Breast epithelium (tissue), 3 donors: Measurements from ENCODE around the gene MCRIP1.

Experiments used
- POLR2A ChIP-seq: fragments of 450-650 bp; IDR thresholded peaks from one replicate; pipeline ENCODE4 v1.6.1; 2016; ENCODE audit warnings: antibody characterized with exemption, mild to moderate bottlenecking, moderate library complexity
- POLR2AphosphoS5 ChIP-seq, 3 donors: sonication (generic); formaldehyde crosslinking; IDR thresholded peaks; one replicate each; pipeline ENCODE4 v1.6.1; 2017; ENCODE audit warnings: antibody characterized with exemption in 3 of 3
- TF ChIP-seq, protein P1 (sequence below), 3 donors: fragments of 450-650 bp; IDR thresholded peaks; one replicate each; pipeline ENCODE4 v1.5.1; 2016 to 2017; ENCODE audit warnings: antibody characterized with exemption in 3 of 3, mild to moderate bottlenecking in 3 of 3, moderate library complexity in 3 of 3

DNA sequence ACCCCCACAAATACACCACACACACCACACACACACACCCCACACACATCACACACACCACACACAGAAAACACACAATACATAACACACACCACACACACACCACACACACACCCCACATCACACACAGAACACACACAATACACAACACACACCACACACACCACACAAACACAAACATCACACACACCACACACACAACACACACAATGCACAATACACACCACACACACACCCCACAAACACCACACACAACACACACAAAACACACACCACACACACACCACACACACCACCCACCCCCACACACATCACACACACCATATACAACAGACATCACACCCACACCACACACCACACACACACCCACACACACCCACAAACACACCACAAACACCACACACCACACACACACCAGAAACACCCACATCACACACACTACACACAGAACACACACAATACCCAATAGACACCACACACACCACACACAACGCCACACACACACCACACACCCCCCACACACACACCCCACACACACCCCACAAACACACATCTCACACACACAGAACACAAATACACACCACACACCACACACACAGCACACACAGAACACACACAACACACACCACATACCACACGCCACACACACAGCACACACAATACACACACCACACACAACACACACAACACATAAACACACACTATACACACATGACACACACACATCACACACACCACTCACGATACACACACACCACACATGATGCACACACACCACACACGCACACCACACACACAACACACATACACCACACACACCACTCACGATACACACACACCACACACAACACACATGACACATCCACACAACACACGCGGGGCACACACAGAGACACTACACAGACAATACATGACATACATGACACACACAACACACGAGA lies 40.1 kb downstream of the MCRIP1 start:
- no peak for TF ChIP-seq POLR2A
- TF ChIP-seq, protein P1, sequence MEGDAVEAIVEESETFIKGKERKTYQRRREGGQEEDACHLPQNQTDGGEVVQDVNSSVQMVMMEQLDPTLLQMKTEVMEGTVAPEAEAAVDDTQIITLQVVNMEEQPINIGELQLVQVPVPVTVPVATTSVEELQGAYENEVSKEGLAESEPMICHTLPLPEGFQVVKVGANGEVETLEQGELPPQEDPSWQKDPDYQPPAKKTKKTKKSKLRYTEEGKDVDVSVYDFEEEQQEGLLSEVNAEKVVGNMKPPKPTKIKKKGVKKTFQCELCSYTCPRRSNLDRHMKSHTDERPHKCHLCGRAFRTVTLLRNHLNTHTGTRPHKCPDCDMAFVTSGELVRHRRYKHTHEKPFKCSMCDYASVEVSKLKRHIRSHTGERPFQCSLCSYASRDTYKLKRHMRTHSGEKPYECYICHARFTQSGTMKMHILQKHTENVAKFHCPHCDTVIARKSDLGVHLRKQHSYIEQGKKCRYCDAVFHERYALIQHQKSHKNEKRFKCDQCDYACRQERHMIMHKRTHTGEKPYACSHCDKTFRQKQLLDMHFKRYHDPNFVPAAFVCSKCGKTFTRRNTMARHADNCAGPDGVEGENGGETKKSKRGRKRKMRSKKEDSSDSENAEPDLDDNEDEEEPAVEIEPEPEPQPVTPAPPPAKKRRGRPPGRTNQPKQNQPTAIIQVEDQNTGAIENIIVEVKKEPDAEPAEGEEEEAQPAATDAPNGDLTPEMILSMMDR (IDR thresholded peaks at IDR 0.05): no peak
- TF ChIP-seq POLR2AphosphoS5 (IDR thresholded peaks at IDR 0.05): no peak
